ENCODE data around the gene CELF2.

Gene CELF2

GRCh38 chr10:11050301-11051287, 32.9 kb downstream of the CELF2 start:
- no peak for DNase-seq (ENCODE audit: low read depth, low spot score)
- H3K27ac ChIP-seq: no peak overlapping the region

- H3K27ac ChIP-seq: no peak overlapping the region
- no peak for DNase-seq (ENCODE audit: low read depth, low spot score)
These were observed 39.3 kb downstream of the CELF2 start for GRCh38 chr10:11057018-11057417.

- H3K27ac ChIP-seq: no peak overlapping the region
- DNase-seq (ENCODE audit: low read depth, low spot score): no peak
These were observed 39.8 kb downstream of the CELF2 start for GRCh38 chr10:11057448-11057847.

- no peak overlapping the region for H3K27ac ChIP-seq
- DNase-seq (ENCODE audit: low read depth, low spot score): no peak
These were observed 40.3 kb downstream of the CELF2 start for GRCh38 chr10:11057994-11058393.

- no peak overlapping the region for H3K27ac ChIP-seq
- peak; percentile 2 for DNase-seq (ENCODE audit: low read depth, low spot score)
These were observed 41.3 kb downstream of the CELF2 start for GRCh38 chr10:11058965-11059364.

GRCh38 chr10:11063856-11064255, 46.2 kb downstream of the CELF2 start:
- no peak overlapping the region for H3K27ac ChIP-seq
- no peak for DNase-seq (ENCODE audit: low read depth, low spot score)

- DNase-seq (ENCODE audit: low read depth, low spot score): no peak
- H3K27ac ChIP-seq: no peak overlapping the region
These were observed 47.2 kb downstream of the CELF2 start for GRCh38 chr10:11064832-11065231.

GRCh38 chr10:11065567-11065966, 47.9 kb downstream of the CELF2 start:
- DNase-seq (ENCODE audit: low read depth, low spot score): no peak
- no peak overlapping the region for H3K27ac ChIP-seq

GRCh38 chr10:11066520-11066919, 48.8 kb downstream of the CELF2 start:
- no peak overlapping the region for H3K27ac ChIP-seq
- DNase-seq (ENCODE audit: low read depth, low spot score): no peak

GRCh38 chr10:11068861-11069633, 51.4 kb downstream of the CELF2 start:
- no peak for DNase-seq (ENCODE audit: low read depth, low spot score)

GRCh38 chr10:11073410-11073809, 55.7 kb downstream of the CELF2 start:
- DNase-seq (ENCODE audit: low read depth, low spot score): no peak
- no peak overlapping the region for H3K27ac ChIP-seq

More at GRCh38 chr10:11068861-11069633, 51.4 kb downstream of the CELF2 start:
- H3K27ac ChIP-seq: no peak overlapping the region

- no peak for DNase-seq (ENCODE audit: low read depth, low spot score)
- no peak overlapping the region for H3K27ac ChIP-seq
These were observed 57.0 kb downstream of the CELF2 start for GRCh38 chr10:11074536-11075267.

GRCh38 chr10:11076221-11076620, 58.5 kb downstream of the CELF2 start:
- H3K27ac ChIP-seq: no peak overlapping the region
- DNase-seq (ENCODE audit: low read depth, low spot score): no peak

- DNase-seq (ENCODE audit: low read depth, low spot score): no peak
- no peak overlapping the region for H3K27ac ChIP-seq
These were observed 62.9 kb downstream of the CELF2 start for GRCh38 chr10:11080564-11080984.

GRCh38 chr10:11081408-11081807, 63.7 kb downstream of the CELF2 start:
- H3K27ac ChIP-seq: no peak overlapping the region
- DNase-seq (ENCODE audit: low read depth, low spot score): no peak

GRCh38 chr10:11082526-11082925, 64.9 kb downstream of the CELF2 start:
- no peak for DNase-seq (ENCODE audit: low read depth, low spot score)
- H3K27ac ChIP-seq: no peak overlapping the region

- H3K27ac ChIP-seq: no peak overlapping the region
- DNase-seq (ENCODE audit: low read depth, low spot score): no peak
These were observed 65.4 kb downstream of the CELF2 start for GRCh38 chr10:11083051-11083450.

GRCh38 chr10:11085545-11085944, 67.9 kb downstream of the CELF2 start:
- H3K27ac ChIP-seq: no peak overlapping the region

GRCh38 chr10:11086177-11086840, 68.6 kb downstream of the CELF2 start:
- DNase-seq (ENCODE audit: low read depth, low spot score): no peak
- no peak overlapping the region for H3K27ac ChIP-seq

More at GRCh38 chr10:11085545-11085944, 67.9 kb downstream of the CELF2 start:
- no peak for DNase-seq (ENCODE audit: low read depth, low spot score)

GRCh38 chr10:11087372-11087771, 69.7 kb downstream of the CELF2 start:
- no peak for DNase-seq (ENCODE audit: low read depth, low spot score)
- no peak overlapping the region for H3K27ac ChIP-seq
